Measurements from ENCODE around the gene PLPP7. TPM values are rescaled to one million over a fixed set of nuclear protein-coding genes. Genes with fewer than 3 reads are reported as not detected.

Gene PLPP7
- total and polyA plus RNA-seq, 4 donors = 0.18 to 0.59 (median 0.51) TPM; not detected in 1

GRCh38 chr9:131273146-131273855 is 16.2 kb upstream of the PLPP7 start:
- DNase-seq (ENCODE audit: low spot score) = no peak
- TF ChIP-seq SP1 (IDR thresholded peaks at IDR 0.05) = no peak
- no peak for TF ChIP-seq FOXA1 (IDR thresholded peaks at IDR 0.05)
- no peak for TF ChIP-seq HNF4G (IDR thresholded peaks at IDR 0.05)
- no peak for TF ChIP-seq NR2F2 (IDR thresholded peaks at IDR 0.05)
- TF ChIP-seq MAX (IDR thresholded peaks at IDR 0.05) = no peak
- TF ChIP-seq, protein P1, sequence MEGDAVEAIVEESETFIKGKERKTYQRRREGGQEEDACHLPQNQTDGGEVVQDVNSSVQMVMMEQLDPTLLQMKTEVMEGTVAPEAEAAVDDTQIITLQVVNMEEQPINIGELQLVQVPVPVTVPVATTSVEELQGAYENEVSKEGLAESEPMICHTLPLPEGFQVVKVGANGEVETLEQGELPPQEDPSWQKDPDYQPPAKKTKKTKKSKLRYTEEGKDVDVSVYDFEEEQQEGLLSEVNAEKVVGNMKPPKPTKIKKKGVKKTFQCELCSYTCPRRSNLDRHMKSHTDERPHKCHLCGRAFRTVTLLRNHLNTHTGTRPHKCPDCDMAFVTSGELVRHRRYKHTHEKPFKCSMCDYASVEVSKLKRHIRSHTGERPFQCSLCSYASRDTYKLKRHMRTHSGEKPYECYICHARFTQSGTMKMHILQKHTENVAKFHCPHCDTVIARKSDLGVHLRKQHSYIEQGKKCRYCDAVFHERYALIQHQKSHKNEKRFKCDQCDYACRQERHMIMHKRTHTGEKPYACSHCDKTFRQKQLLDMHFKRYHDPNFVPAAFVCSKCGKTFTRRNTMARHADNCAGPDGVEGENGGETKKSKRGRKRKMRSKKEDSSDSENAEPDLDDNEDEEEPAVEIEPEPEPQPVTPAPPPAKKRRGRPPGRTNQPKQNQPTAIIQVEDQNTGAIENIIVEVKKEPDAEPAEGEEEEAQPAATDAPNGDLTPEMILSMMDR (IDR thresholded peaks at IDR 0.05; ENCODE audit: low read depth, low read length, missing input control) = no peak
- TF ChIP-seq JUND (IDR thresholded peaks at IDR 0.05) = no peak
- TF ChIP-seq, protein P2, sequence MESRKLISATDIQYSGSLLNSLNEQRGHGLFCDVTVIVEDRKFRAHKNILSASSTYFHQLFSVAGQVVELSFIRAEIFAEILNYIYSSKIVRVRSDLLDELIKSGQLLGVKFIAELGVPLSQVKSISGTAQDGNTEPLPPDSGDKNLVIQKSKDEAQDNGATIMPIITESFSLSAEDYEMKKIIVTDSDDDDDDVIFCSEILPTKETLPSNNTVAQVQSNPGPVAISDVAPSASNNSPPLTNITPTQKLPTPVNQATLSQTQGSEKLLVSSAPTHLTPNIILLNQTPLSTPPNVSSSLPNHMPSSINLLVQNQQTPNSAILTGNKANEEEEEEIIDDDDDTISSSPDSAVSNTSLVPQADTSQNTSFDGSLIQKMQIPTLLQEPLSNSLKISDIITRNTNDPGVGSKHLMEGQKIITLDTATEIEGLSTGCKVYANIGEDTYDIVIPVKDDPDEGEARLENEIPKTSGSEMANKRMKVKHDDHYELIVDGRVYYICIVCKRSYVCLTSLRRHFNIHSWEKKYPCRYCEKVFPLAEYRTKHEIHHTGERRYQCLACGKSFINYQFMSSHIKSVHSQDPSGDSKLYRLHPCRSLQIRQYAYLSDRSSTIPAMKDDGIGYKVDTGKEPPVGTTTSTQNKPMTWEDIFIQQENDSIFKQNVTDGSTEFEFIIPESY (IDR thresholded peaks at IDR 0.05) = no peak
- TF ChIP-seq GABPA (IDR thresholded peaks at IDR 0.05 in 1 of 2, conservative IDR thresholded peaks at IDR 0.05 in 1 of 2) = no peak
- no peak for TF ChIP-seq TAF1 (conservative IDR thresholded peaks at IDR 0.05)
- TF ChIP-seq RXRA (IDR thresholded peaks at IDR 0.05) = no peak
- no peak for TF ChIP-seq FOXA2 (IDR thresholded peaks at IDR 0.05)
- TF ChIP-seq RAD21 (IDR thresholded peaks at IDR 0.05) = no peak
- no peaks in the 10 kb centered on the region for H3K27me3 ChIP-seq (ENCODE audit: control insufficient read depth in 4 of 4, insufficient read depth in 4 of 4, low read length in 3 of 4)
- H3K4me3 ChIP-seq (ENCODE audit: low read depth in 1 of 3, low read length in 3 of 3) = peak overlapping the region in 1 of 3 donors; percentile 21
- peak overlapping the region in 1 of 2 donors; percentile 57 for H3K9ac ChIP-seq (ENCODE audit: low read depth in 1 of 2, low read length in 2 of 2)
- H3K27ac ChIP-seq (ENCODE audit: low read depth in 1 of 2, low read length in 2 of 2) = peak overlapping the region; percentile 64 to 68
- peaks cover 3 to 8% (median 6%) of the 10 kb centered on the region in 4 donors for H3K4me1 ChIP-seq (ENCODE audit: control insufficient read depth in 4 of 4, insufficient read depth in 4 of 4, low read length in 3 of 4)
- 77% methylated on average over 22 of the region's 22 CpGs for WGBS
- H3K36me3 ChIP-seq (ENCODE audit: control insufficient read depth in 4 of 4, insufficient read depth in 3 of 4, low read depth in 1 of 4, low read length in 3 of 4) = no peaks in the 10 kb centered on the region
- no peaks in the 10 kb centered on the region for H3K9me3 ChIP-seq (ENCODE audit: control insufficient read depth in 4 of 4, low read length in 3 of 4)

GRCh38 chr9:131273856-131274673 is 15.5 kb upstream of the PLPP7 start:
- H3K4me3 ChIP-seq (ENCODE audit: low read depth in 1 of 3, low read length in 3 of 3) = peak overlapping the region in 2 of 3 donors; percentile 28 to 77
- TF ChIP-seq FOXA2 (IDR thresholded peaks at IDR 0.05) (no peak), JUND (IDR thresholded peaks at IDR 0.05) (no peak), EGR1 (IDR thresholded peaks at IDR 0.05; ENCODE audit: low read depth in 2 of 2) (no peak), TAF1 (conservative IDR thresholded peaks at IDR 0.05) (no peak), MAX (IDR thresholded peaks at IDR 0.05) (no peak), NR2F2 (IDR thresholded peaks at IDR 0.05) (no peak)
- TF ChIP-seq, protein P3, sequence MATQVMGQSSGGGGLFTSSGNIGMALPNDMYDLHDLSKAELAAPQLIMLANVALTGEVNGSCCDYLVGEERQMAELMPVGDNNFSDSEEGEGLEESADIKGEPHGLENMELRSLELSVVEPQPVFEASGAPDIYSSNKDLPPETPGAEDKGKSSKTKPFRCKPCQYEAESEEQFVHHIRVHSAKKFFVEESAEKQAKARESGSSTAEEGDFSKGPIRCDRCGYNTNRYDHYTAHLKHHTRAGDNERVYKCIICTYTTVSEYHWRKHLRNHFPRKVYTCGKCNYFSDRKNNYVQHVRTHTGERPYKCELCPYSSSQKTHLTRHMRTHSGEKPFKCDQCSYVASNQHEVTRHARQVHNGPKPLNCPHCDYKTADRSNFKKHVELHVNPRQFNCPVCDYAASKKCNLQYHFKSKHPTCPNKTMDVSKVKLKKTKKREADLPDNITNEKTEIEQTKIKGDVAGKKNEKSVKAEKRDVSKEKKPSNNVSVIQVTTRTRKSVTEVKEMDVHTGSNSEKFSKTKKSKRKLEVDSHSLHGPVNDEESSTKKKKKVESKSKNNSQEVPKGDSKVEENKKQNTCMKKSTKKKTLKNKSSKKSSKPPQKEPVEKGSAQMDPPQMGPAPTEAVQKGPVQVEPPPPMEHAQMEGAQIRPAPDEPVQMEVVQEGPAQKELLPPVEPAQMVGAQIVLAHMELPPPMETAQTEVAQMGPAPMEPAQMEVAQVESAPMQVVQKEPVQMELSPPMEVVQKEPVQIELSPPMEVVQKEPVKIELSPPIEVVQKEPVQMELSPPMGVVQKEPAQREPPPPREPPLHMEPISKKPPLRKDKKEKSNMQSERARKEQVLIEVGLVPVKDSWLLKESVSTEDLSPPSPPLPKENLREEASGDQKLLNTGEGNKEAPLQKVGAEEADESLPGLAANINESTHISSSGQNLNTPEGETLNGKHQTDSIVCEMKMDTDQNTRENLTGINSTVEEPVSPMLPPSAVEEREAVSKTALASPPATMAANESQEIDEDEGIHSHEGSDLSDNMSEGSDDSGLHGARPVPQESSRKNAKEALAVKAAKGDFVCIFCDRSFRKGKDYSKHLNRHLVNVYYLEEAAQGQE (IDR thresholded peaks at IDR 0.05) = no peak
- TF ChIP-seq, protein P1 (IDR thresholded peaks at IDR 0.05; ENCODE audit: low read depth, low read length, missing input control) = no peak
- no peaks in the 10 kb centered on the region for H3K27me3 ChIP-seq (ENCODE audit: control insufficient read depth in 4 of 4, insufficient read depth in 4 of 4, low read length in 3 of 4)
- DNase-seq (ENCODE audit: low spot score) = no peak
- H3K4me1 ChIP-seq (ENCODE audit: control insufficient read depth in 4 of 4, insufficient read depth in 4 of 4, low read length in 3 of 4) = peaks cover 3 to 9% (median 6%) of the 10 kb centered on the region in 4 donors
- WGBS = 67% methylated on average over 13 of the region's 13 CpGs
- peak overlapping the region; percentile 64 to 68 for H3K27ac ChIP-seq (ENCODE audit: low read depth in 1 of 2, low read length in 2 of 2)
- H3K9me3 ChIP-seq (ENCODE audit: control insufficient read depth in 4 of 4, low read length in 3 of 4) = no peaks in the 10 kb centered on the region
- H3K36me3 ChIP-seq (ENCODE audit: control insufficient read depth in 4 of 4, insufficient read depth in 3 of 4, low read depth in 1 of 4, low read length in 3 of 4) = no peaks in the 10 kb centered on the region
- H3K9ac ChIP-seq (ENCODE audit: low read depth in 1 of 2, low read length in 2 of 2) = peak overlapping the region; percentile 19 to 90

All from liver (tissue), 9 donors.